ENCODE results near the gene SREBF2. TPM values are rescaled to one million over a fixed set of nuclear protein-coding genes. Genes with fewer than 3 reads are reported as not detected.

Gene SREBF2
- total and polyA plus RNA-seq, 9 of the 15 experiments (the other 6 are each of a cell fraction or from before 2014, with no cell fraction given) = 1.1 to 84.2 (median 26.9) TPM

DNA sequence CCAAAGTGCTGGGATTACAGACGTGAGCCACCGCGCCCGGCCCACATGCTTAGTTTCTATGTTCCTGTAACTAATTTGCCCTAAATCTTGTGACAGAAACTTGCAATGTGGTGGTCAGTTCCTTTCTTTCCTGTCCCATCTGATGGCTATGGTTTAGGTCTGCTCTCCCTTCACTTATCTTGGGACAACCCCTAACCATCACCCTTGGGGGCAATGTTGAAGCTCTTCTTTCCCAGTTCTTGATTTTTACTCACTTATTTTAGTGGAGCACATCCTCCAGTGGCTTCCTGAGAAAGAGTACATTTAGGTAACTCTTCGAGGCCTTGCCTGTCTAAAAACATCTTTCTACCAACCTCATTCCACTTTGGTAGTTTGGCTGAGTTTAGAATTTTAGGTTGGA, 7.3 kb downstream of the SREBF2 start:
- DNase-seq (ENCODE audit: extremely low read depth in 1 of 4, low spot score in 3 of 4) (no peak), ATAC-seq (no peak), FAIRE-seq (no peak)
- peaks cover 96% of the 10 kb centered on the region for H3K79me2 ChIP-seq (ENCODE audit: control insufficient read depth, insufficient read depth, low read length)
- TF ChIP-seq STAT6 (CRISPR knock-in tag; IDR thresholded peaks at IDR 0.05) = no peak
- TF ChIP-seq, protein P1, sequence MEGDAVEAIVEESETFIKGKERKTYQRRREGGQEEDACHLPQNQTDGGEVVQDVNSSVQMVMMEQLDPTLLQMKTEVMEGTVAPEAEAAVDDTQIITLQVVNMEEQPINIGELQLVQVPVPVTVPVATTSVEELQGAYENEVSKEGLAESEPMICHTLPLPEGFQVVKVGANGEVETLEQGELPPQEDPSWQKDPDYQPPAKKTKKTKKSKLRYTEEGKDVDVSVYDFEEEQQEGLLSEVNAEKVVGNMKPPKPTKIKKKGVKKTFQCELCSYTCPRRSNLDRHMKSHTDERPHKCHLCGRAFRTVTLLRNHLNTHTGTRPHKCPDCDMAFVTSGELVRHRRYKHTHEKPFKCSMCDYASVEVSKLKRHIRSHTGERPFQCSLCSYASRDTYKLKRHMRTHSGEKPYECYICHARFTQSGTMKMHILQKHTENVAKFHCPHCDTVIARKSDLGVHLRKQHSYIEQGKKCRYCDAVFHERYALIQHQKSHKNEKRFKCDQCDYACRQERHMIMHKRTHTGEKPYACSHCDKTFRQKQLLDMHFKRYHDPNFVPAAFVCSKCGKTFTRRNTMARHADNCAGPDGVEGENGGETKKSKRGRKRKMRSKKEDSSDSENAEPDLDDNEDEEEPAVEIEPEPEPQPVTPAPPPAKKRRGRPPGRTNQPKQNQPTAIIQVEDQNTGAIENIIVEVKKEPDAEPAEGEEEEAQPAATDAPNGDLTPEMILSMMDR (IDR thresholded peaks at IDR 0.05 in 2 of 3, conservative IDR thresholded peaks at IDR 0.05 in 1 of 3; ENCODE audit: insufficient read depth in 2 of 3, low read depth in 1 of 3, low read length in 3 of 3) = no peak
- TF ChIP-seq ZBTB43 (CRISPR knock-in tag; IDR thresholded peaks at IDR 0.05) = no peak
- H4K20me1 ChIP-seq (replicated peaks; ENCODE audit: control insufficient read depth, insufficient read depth, low read length) = peaks cover 45% of the 10 kb centered on the region
- H3K9ac ChIP-seq (ENCODE audit: insufficient read depth in 1 of 2, low read depth in 2 of 2, low read length in 2 of 2) = no peak overlapping the region
- 78% methylated on average over 1 of the region's 5 CpGs for WGBS (ENCODE audit: insufficient coverage, low coverage, missing lambda C conversion rate)
- intact Hi-C loops (cut with micrococcal nuclease) (no loop called here), in situ Hi-C loops (cut with MboI) (no loop called here)
- no peak overlapping the region for H3K4me3 ChIP-seq
- ChIA-PET CTCF (ENCODE audit: low intra/inter-chr PET ratio) (no interaction called here), POLR2A (interaction anchor here (0.7 to 1.8 kb wide), 3 partner anchors 12 to 84 kb away, joined by 3 to 6 read pairs (median 3); no protein-coding TSS in a partner anchor)
- peaks cover 20% of the 10 kb centered on the region for H3K9me1 ChIP-seq (ENCODE audit: control insufficient read depth, insufficient read depth, low read length)
- H3K27me3 ChIP-seq (ENCODE audit: control insufficient read depth in 2 of 2, insufficient read depth in 2 of 2, low read length in 2 of 2) = no peaks in the 10 kb centered on the region
- H3K9me3 ChIP-seq (replicated peaks; ENCODE audit: control insufficient read depth, insufficient read depth, low read depth, low read length) = no peaks in the 10 kb centered on the region
- no peak overlapping the region for H2AFZ ChIP-seq (ENCODE audit: low read depth, low read length)
- BruUV-seq (replicated peaks) = no TSS peak
- H3K27ac ChIP-seq (ENCODE audit: extremely low read depth, low read depth, low read length) = no peak overlapping the region
- no peak overlapping the region for H3K4me2 ChIP-seq (ENCODE audit: insufficient read depth, low read length)
- H3K4me1 ChIP-seq (replicated peaks in 1 of 2; ENCODE audit: control insufficient read depth in 2 of 2, insufficient read depth in 2 of 2, low read length in 2 of 2) = peaks cover 11 to 65% of the 10 kb centered on the region in 2 experiments
- peaks cover 72% of the 10 kb centered on the region for H3K36me3 ChIP-seq (ENCODE audit: control insufficient read depth, insufficient read depth, low read length)
